Uterus (tissue), 4 donors: ENCODE data around the gene STK32C. TPM values are rescaled to one million over a fixed set of nuclear protein-coding genes. Genes with fewer than 3 reads are reported as not detected.
"Not testable (repeated sequence)": the region's sequence is repeated elsewhere in the genome, so short reads cannot be mapped to it uniquely, and the experiment has no call there.

ENCODE experiments used
- DNase-seq, 2 donors: peaks; one replicate each; pipeline ENCODE4 v3.0.0-alpha.2; 2019 to 2020
- H3K27ac ChIP-seq, 2 donors: fragments of 200-600 bp; sonication (generic); 1 replicate in 1 of 2; 2 replicates in 1 of 2; pipeline ENCODE4 v1.5.1; 2016 to 2018
- H3K27me3 ChIP-seq, 2 donors: fragments of 200-600 bp; sonication (generic); one replicate each; pipeline ENCODE4 v1.5.1; 2018 to 2019; ENCODE audit warnings: control low read depth in 1 of 2
- H3K36me3 ChIP-seq, 2 donors: fragments of 200-600 bp; sonication (generic); one replicate each; pipeline ENCODE4 v1.5.1; 2019; ENCODE audit warnings: control low read depth in 1 of 2
- H3K4me1 ChIP-seq, 2 donors: fragments of 200-600 bp; sonication (generic); one replicate each; pipeline ENCODE4 v1.5.1; 2018 to 2019; ENCODE audit warnings: control low read depth in 1 of 2
- H3K4me3 ChIP-seq, 2 donors: fragments of 200-600 bp; sonication (generic); 1 replicate in 1 of 2; 2 replicates in 1 of 2; pipeline ENCODE4 v1.5.1; 2018 to 2019; ENCODE audit warnings: mild to moderate bottlenecking in 1 of 2
- H3K9me3 ChIP-seq, 2 donors: fragments of 200-600 bp; sonication (generic); one replicate each; pipeline ENCODE4 v1.5.1; 2019; ENCODE audit warnings: control low read depth in 1 of 2
- POLR2A ChIP-seq, 2 donors: fragments of 450-650 bp; IDR thresholded peaks; one replicate each; pipeline ENCODE4 v1.6.1; 2016; ENCODE audit warnings: antibody characterized with exemption in 2 of 2, mild to moderate bottlenecking in 1 of 2, moderate library complexity in 1 of 2
- intact Hi-C: fragments of 100-400 bp; cut with DNase I; formaldehyde crosslinking; loops from one replicate; pipeline ENCODE4 v1.15.1; 2023; ENCODE audit warnings: low total_unique reads
- total RNA-seq, 4 donors: library from RNA; depleted of rRNA in 3 of 4; stranded (reverse); fragments of >200 nt in 3 of 4; gene quantifications; one replicate each; pipeline versions ENCODE4 v1.1.0 to v1.2.4, GENCODE V29; 2014 to 2023
- TF ChIP-seq, protein P1 (sequence below), 4 experiments: fragments of 200-600 bp in 2 of 4; fragments of 450-650 bp in 2 of 4; sonication (generic) in 2 of 4; IDR thresholded peaks; one replicate each; pipeline ENCODE4 v1.5.1; 2016 to 2019; ENCODE audit warnings: antibody characterized with exemption in 4 of 4, mild to moderate bottlenecking in 2 of 4, moderate library complexity in 1 of 4
- donor health status: DM: yes; HTN: yes; CAD: no.

Gene STK32C
- total RNA-seq, 4 donors from 2014 or later: 0.51 to 17.2 (median 3.2) TPM

DNA sequence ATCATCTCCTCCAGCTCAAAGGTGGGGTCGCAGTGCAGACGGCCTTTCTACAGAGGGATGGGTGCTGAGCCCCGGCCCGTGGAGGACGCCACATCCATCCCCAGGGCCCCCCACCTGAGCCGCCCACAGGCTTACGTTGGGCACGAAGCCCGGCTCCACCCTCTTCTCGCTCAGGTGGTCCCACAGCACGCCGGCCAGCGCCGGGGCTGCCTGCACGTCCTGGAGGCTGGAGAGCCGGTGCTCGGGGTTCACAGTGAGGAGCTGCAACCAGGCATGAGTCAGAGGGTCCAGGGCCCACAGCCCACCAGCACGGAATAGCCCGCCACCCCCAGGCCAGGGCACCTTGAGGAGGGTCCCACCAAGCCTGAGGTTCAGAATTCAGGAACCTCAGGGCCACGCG, 85.0 kb downstream of the STK32C start:
- no peak overlapping the region for H3K4me3 ChIP-seq
- no peak for DNase-seq
- H3K4me1 ChIP-seq: peaks cover 0 to 7% of the 10 kb centered on the region in 2 donors
- intact Hi-C loops: loop anchor here (5.0 kb wide), 2 partner anchors 130 to 230 kb away; no protein-coding TSS in a partner anchor
- H3K27ac ChIP-seq: no peak overlapping the region
- no peaks in the 10 kb centered on the region for H3K9me3 ChIP-seq
- H3K36me3 ChIP-seq: no peaks in the 10 kb centered on the region
- no peaks in the 10 kb centered on the region for H3K27me3 ChIP-seq
- no peak for TF ChIP-seq POLR2A (IDR thresholded peaks at IDR 0.05)
- TF ChIP-seq, protein P1, sequence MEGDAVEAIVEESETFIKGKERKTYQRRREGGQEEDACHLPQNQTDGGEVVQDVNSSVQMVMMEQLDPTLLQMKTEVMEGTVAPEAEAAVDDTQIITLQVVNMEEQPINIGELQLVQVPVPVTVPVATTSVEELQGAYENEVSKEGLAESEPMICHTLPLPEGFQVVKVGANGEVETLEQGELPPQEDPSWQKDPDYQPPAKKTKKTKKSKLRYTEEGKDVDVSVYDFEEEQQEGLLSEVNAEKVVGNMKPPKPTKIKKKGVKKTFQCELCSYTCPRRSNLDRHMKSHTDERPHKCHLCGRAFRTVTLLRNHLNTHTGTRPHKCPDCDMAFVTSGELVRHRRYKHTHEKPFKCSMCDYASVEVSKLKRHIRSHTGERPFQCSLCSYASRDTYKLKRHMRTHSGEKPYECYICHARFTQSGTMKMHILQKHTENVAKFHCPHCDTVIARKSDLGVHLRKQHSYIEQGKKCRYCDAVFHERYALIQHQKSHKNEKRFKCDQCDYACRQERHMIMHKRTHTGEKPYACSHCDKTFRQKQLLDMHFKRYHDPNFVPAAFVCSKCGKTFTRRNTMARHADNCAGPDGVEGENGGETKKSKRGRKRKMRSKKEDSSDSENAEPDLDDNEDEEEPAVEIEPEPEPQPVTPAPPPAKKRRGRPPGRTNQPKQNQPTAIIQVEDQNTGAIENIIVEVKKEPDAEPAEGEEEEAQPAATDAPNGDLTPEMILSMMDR (IDR thresholded peaks at IDR 0.05): no peak

DNA sequence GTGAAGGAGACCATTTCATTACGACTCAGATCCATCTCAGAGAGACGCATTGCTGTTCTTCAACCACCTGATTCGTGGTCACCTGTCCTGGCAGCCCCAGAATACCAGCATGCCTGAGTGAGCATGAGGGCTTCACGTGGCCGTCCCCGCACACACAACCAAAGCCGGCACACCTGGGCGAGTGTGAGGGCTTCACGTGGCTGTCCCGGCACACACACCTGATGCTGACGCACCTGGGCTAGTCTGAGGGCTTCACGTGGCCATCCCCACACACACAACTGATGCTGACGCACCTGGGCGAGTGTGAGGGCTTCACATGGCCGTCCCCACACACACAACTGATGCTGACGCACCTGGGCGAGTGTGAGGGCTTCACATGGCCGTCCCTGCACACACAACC, 86.8 kb downstream of the STK32C start:
- intact Hi-C loops: loop anchor here (5.0 kb wide), 2 partner anchors 131 to 231 kb away; no protein-coding TSS in a partner anchor
- not testable (repeated sequence) for DNase-seq

DNA sequence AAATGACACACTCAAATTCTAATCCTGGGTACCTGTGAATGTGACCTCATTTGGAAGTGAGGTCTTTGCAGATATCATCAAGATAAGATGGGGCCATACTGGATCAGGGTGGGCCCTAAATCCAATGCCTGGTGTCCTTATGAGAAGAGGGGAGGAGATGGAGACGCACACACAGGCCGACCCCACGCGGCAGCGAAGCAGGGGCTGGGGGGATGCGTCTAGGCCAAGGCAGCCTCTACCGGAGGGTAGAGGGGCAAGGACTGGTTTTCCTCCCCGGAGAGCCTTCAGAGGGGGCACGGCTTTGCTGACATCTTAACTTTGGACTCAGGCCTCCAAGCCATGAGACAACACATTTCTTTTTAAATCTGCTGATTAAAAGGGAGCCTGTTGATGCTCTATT, 87.7 kb downstream of the STK32C start:
- no peak for DNase-seq
- intact Hi-C loops: loop anchor here (5.0 kb wide), 2 partner anchors 132 to 232 kb away; no protein-coding TSS in a partner anchor
- H3K36me3 ChIP-seq: no peaks in the 10 kb centered on the region
- TF ChIP-seq, protein P1 (IDR thresholded peaks at IDR 0.05): no peak
- no peak for TF ChIP-seq POLR2A (IDR thresholded peaks at IDR 0.05)
- no peak overlapping the region for H3K27ac ChIP-seq
- no peaks in the 10 kb centered on the region for H3K27me3 ChIP-seq
- no peak overlapping the region for H3K4me3 ChIP-seq
- peaks cover 0 to 3% of the 10 kb centered on the region in 2 donors for H3K9me3 ChIP-seq
- H3K4me1 ChIP-seq: peaks cover 0 to 7% of the 10 kb centered on the region in 2 donors

More for the DNA sequence above, 86.8 kb downstream of the STK32C start:
- not testable (repeated sequence) for H3K36me3 ChIP-seq, H3K4me1 ChIP-seq, H3K27me3 ChIP-seq, H3K9me3 ChIP-seq, H3K4me3 ChIP-seq, H3K27ac ChIP-seq

DNA sequence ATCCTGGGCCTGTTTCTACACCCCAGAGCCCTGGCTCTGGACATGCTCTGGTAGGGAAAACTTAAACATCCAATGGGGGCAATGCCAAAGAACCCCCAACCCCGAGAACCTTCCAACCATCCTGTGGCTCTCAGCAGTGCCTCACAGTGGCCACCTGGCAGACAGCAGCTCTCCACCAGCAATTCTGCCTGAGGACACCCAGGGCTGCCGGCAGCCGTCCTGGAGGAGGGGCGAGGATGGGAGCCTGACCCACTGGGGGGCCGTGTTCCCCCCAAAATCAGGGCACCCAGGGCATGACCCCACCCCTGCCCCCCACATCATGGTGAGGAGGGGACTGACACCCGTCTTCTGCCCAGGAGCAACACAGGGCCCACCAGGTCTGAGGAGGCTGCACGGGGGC, 88.3 kb downstream of the STK32C start:
- Histone ChIP-seq H3K36me3 (no peaks in the 10 kb centered on the region), H3K9me3 (peaks cover 0 to 3% of the 10 kb centered on the region in 2 donors), H3K4me3 (no peak overlapping the region), H3K27ac (no peak overlapping the region), H3K4me1 (peaks cover 0 to 7% of the 10 kb centered on the region in 2 donors), H3K27me3 (no peaks in the 10 kb centered on the region)
- intact Hi-C loops: no loop called here
- no peak for TF ChIP-seq POLR2A (IDR thresholded peaks at IDR 0.05)
- TF ChIP-seq, protein P1 (IDR thresholded peaks at IDR 0.05): no peak
- no peak for DNase-seq

DNA sequence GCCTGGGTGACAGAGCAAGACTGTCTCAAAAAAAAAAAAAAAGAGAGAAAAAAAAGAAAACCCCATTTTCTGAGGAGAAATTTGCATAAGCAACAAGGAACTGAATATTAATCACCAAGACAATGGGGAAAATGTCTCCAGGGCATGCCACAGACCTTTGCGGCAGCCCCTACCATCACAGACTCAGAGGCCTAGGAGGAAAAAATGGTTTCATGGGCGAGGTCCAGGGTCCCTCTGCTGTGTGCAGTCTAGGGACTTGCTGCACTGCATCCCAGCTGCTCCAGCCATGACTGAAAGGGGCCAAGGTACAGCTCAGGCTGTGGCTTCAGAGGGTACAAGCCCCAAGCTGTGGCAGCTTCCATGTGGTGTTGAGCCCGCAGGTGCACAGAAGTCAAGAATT, 91.3 kb downstream of the STK32C start:
- H3K27ac ChIP-seq, H3K36me3 ChIP-seq, DNase-seq, H3K4me3 ChIP-seq, H3K9me3 ChIP-seq, intact Hi-C loops, H3K27me3 ChIP-seq, H3K4me1 ChIP-seq: not testable (repeated sequence)

DNA sequence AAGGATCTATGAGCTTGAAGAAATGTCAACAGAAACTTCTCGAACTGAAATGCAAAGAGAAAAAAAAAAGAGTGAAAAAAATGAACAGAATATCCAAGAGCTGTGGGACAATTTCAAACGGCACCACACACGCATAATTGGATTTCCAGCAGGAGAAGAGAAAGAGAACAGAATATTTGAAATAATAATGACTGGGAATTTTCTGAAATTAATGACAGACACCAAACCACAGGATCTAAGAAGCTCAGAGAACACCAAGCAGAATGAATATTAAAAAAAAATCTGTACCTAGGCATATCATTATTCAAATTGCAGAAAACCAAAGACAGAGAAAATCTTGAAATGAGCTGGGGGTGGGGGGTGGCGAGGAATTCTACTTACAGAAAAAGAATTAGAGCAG, 93.8 kb downstream of the STK32C start:
- no peak for DNase-seq
- Histone ChIP-seq H3K4me3 (no peak overlapping the region), H3K27me3 (no peaks in the 10 kb centered on the region), H3K4me1 (no peaks in the 10 kb centered on the region), H3K36me3 (no peaks in the 10 kb centered on the region), H3K27ac (no peak overlapping the region), H3K9me3 (peaks cover 0 to 3% of the 10 kb centered on the region in 2 donors)
- intact Hi-C loops: no loop called here
- TF ChIP-seq, protein P1 (IDR thresholded peaks at IDR 0.05): no peak
- TF ChIP-seq POLR2A (IDR thresholded peaks at IDR 0.05): no peak
